Fibroblast of pulmonary artery (primary cell): ENCODE results near the gene RPS19.

Experiments
- DNase-seq: peaks from one replicate; pipeline ENCODE4 v3.0.0-alpha.2; 2010; ENCODE audit warnings: low read depth
- H3K4me3 ChIP-seq: replicated peaks from 2 replicates; pipeline ENCODE4 v1.5.1; 2011; ENCODE audit warnings: low read depth, mild to moderate bottlenecking, control low read depth, low read length, moderate library complexity
- CTCF ChIP-seq: IDR thresholded peaks from 2 replicates; pipeline ENCODE4 v1.5.1; 2011; ENCODE audit warnings: mild to moderate bottlenecking, control low read depth, low read length, inconsistent platforms; ENCODE audit errors: missing control alignments

Gene RPS19

GRCh38 chr19:41920882-41921576 lies 61.0 kb downstream of the RPS19 start:
- no peak for TF ChIP-seq CTCF
- no peak for DNase-seq
- H3K4me3 ChIP-seq = no peak overlapping the region

- H3K4me3 ChIP-seq = no peak overlapping the region
- DNase-seq = no peak
- no peak for TF ChIP-seq CTCF
These were observed 61.8 kb downstream of the RPS19 start for GRCh38 chr19:41921577-41922576.
